Ishikawa (cell line): ENCODE results near the gene TTLL6.

Source experiments
- CEBPB ChIP-seq: IDR thresholded peaks from 2 replicates; pipeline ENCODE4 v1.6.1; 2012
- CREB1 ChIP-seq: IDR thresholded peaks from 2 replicates; pipeline ENCODE4 v1.6.1; 2012; ENCODE audit warnings: low read depth
- EGR1 ChIP-seq: IDR thresholded peaks from 2 replicates; pipeline ENCODE4 v1.6.1; 2012
- EP300 ChIP-seq: IDR thresholded peaks from 2 replicates; pipeline ENCODE4 v1.6.1; 2012; ENCODE audit warnings: borderline replicate concordance
- MAX ChIP-seq: IDR thresholded peaks from 2 replicates; pipeline ENCODE4 v1.6.1; 2012
- NFIC ChIP-seq: IDR thresholded peaks from 2 replicates; pipeline ENCODE4 v1.6.1; 2012
- RAD21 ChIP-seq: IDR thresholded peaks from 2 replicates; pipeline ENCODE4 v1.6.1; 2012; ENCODE audit warnings: low read depth
- REST ChIP-seq: IDR thresholded peaks from 2 replicates; pipeline ENCODE4 v1.6.1; 2012; ENCODE audit warnings: low read depth, mild to moderate bottlenecking
- TAF1 ChIP-seq: IDR thresholded peaks from 2 replicates; pipeline ENCODE4 v1.6.1; 2012; ENCODE audit warnings: low read depth, mild to moderate bottlenecking
- TCF12 ChIP-seq: IDR thresholded peaks from 2 replicates; pipeline ENCODE4 v1.6.1; 2012; ENCODE audit warnings: low read depth
- TEAD4 ChIP-seq: IDR thresholded peaks from 2 replicates; pipeline ENCODE4 v1.6.1; 2012
- USF1 ChIP-seq: IDR thresholded peaks from 2 replicates; pipeline ENCODE4 v1.6.1; 2012
- ZBTB7A ChIP-seq: IDR thresholded peaks from 2 replicates; pipeline ENCODE4 v1.6.1; 2012; ENCODE audit warnings: low read depth

- no peak for TF ChIP-seq MAX
- no peak for TF ChIP-seq USF1
- no peak for TF ChIP-seq ZBTB7A
- no peak for TF ChIP-seq EP300
- no peak for TF ChIP-seq REST
- TF ChIP-seq TCF12 = no peak
- no peak for TF ChIP-seq CREB1
- no peak for TF ChIP-seq CEBPB
- no peak for TF ChIP-seq TEAD4
- TF ChIP-seq EGR1 = no peak
- TF ChIP-seq TAF1 = no peak
- TF ChIP-seq NFIC = no peak
- no peak for TF ChIP-seq RAD21
Measured at GRCh38 chr17:48800626-48801217, 16.3 kb downstream of the TTLL6 start.
